HG02588 (cell line): ENCODE measurements around the gene PAX7.

ENCODE experiments used
- ATAC-seq: cut with Tn5 transposase; IDR thresholded peaks from one replicate; pipeline ENCODE4 v1.9.1; 2021; ENCODE audit warnings: mild to moderate bottlenecking, moderate library complexity; ENCODE audit not compliant: unreplicated experiment

The PAX7 gene

GRCh38 chr1:18618546-18619466 is 11.8 kb upstream of the PAX7 start:
- no peak for ATAC-seq

GRCh38 chr1:18619467-18619835 is 11.2 kb upstream of the PAX7 start:
- no peak for ATAC-seq

GRCh38 chr1:18628511-18628910 is 2.1 kb upstream of the PAX7 start:
- ATAC-seq: no peak

- ATAC-seq: no peak
These were observed 761 bp upstream of the PAX7 start for GRCh38 chr1:18629659-18630510.

- no peak for ATAC-seq
These were observed 1.0 kb downstream of the PAX7 start for GRCh38 chr1:18631496-18632217.

GRCh38 chr1:18632218-18632588 is 1.6 kb downstream of the PAX7 start:
- ATAC-seq: no peak

- no peak for ATAC-seq
These were observed 2.3 kb downstream of the PAX7 start for GRCh38 chr1:18632783-18633421.

GRCh38 chr1:18633422-18634155 is 2.9 kb downstream of the PAX7 start:
- ATAC-seq: no peak

GRCh38 chr1:18634276-18634675 is 3.6 kb downstream of the PAX7 start:
- no peak for ATAC-seq

GRCh38 chr1:18635070-18635577 is 4.5 kb downstream of the PAX7 start:
- ATAC-seq: no peak

- no peak for ATAC-seq
These were observed 5.4 kb downstream of the PAX7 start for GRCh38 chr1:18635891-18636595.

- no peak for ATAC-seq
These were observed 6.2 kb downstream of the PAX7 start for GRCh38 chr1:18636596-18637508.

GRCh38 chr1:18637511-18637960 is 6.9 kb downstream of the PAX7 start:
- no peak for ATAC-seq

GRCh38 chr1:18637962-18638834 is 7.6 kb downstream of the PAX7 start:
- ATAC-seq: no peak

- no peak for ATAC-seq
These were observed 8.3 kb downstream of the PAX7 start for GRCh38 chr1:18638835-18639364.

- no peak for ATAC-seq
These were observed 8.9 kb downstream of the PAX7 start for GRCh38 chr1:18639368-18640055.
